ENCODE measurements around the gene CFAP58. TPM values are rescaled to one million over a fixed set of nuclear protein-coding genes. Genes with fewer than 3 reads are reported as not detected.

CFAP58 gene
- total RNA-seq, 1 experiment from 2014 or later = 0.26 TPM

- no peak overlapping the region for H2AFZ ChIP-seq (ENCODE audit: low read length)
- H3K9ac ChIP-seq (ENCODE audit: low read length) = no peak overlapping the region
- no peak overlapping the region for H3K27ac ChIP-seq (ENCODE audit: low read length)
- no peak overlapping the region for H3K4me2 ChIP-seq (ENCODE audit: low read depth, low read length, poor library complexity, severe bottlenecking)
- no peaks in the 10 kb centered on the region for H3K27me3 ChIP-seq (ENCODE audit: low read length)
- H3K4me1 ChIP-seq (ENCODE audit: low read length) = peaks cover 62% of the 10 kb centered on the region
- no peaks in the 10 kb centered on the region for H3K9me2 ChIP-seq (replicated peaks; ENCODE audit: insufficient read depth, low read length)
- no peaks in the 10 kb centered on the region for H3K9me3 ChIP-seq (ENCODE audit: low read length)
- no peak overlapping the region for H3K4me3 ChIP-seq (ENCODE audit: low read length)
- H3K79me2 ChIP-seq (ENCODE audit: low read length) = 0 out of 2 replicates have a peak, but pooled peaks cover 4% of the 10 kb centered on the region
- H4K20me1 ChIP-seq (ENCODE audit: insufficient read depth, low read depth, low read length) = peaks cover 88% of the 10 kb centered on the region
- no peak for DNase-seq
- peaks cover 15% of the 10 kb centered on the region for H3K36me3 ChIP-seq (ENCODE audit: insufficient read depth, low read length)
Observed at GRCh38 chr10:104318326-104318725, 35.3 kb upstream of the CFAP58 start.

- no peak overlapping the region for H3K27ac ChIP-seq (ENCODE audit: low read length)
- H3K79me2 ChIP-seq (ENCODE audit: low read length) = 0 out of 2 replicates have a peak, but pooled peaks cover 4% of the 10 kb centered on the region
- peaks cover 88% of the 10 kb centered on the region for H4K20me1 ChIP-seq (ENCODE audit: insufficient read depth, low read depth, low read length)
Observed at GRCh38 chr10:104318810-104319741, 34.6 kb upstream of the CFAP58 start.

GRCh38 chr10:104321226-104321625 lies 32.4 kb upstream of the CFAP58 start:
- Histone ChIP-seq H3K79me2 (ENCODE audit: low read length) (0 out of 2 replicates have a peak, but pooled peaks cover 4% of the 10 kb centered on the region), H3K4me1 (ENCODE audit: low read length) (peaks cover 74% of the 10 kb centered on the region), H3K27ac (ENCODE audit: low read length) (no peak overlapping the region)

More at GRCh38 chr10:104318810-104319741, 34.6 kb upstream of the CFAP58 start:
- H3K36me3 ChIP-seq (ENCODE audit: insufficient read depth, low read length) = peaks cover 8% of the 10 kb centered on the region; the same call in 1 of the 2 replicates
- DNase-seq = no peak
- no peak overlapping the region for H3K4me2 ChIP-seq (ENCODE audit: low read depth, low read length, poor library complexity, severe bottlenecking)
- no peaks in the 10 kb centered on the region for H3K9me3 ChIP-seq (ENCODE audit: low read length)
- H3K4me3 ChIP-seq (ENCODE audit: low read length) = no peak overlapping the region
- H2AFZ ChIP-seq (ENCODE audit: low read length) = no peak overlapping the region
- H3K9ac ChIP-seq (ENCODE audit: low read length) = no peak overlapping the region
- H3K27me3 ChIP-seq (ENCODE audit: low read length) = no peaks in the 10 kb centered on the region
- no peaks in the 10 kb centered on the region for H3K9me2 ChIP-seq (replicated peaks; ENCODE audit: insufficient read depth, low read length)
- peaks cover 70% of the 10 kb centered on the region for H3K4me1 ChIP-seq (ENCODE audit: low read length)

GRCh38 chr10:104321725-104322415 lies 31.8 kb upstream of the CFAP58 start:
- Histone ChIP-seq H3K27me3 (ENCODE audit: low read length) (no peaks in the 10 kb centered on the region), H3K36me3 (ENCODE audit: insufficient read depth, low read length) (no peaks in the 10 kb centered on the region), H3K4me3 (ENCODE audit: low read length) (no peak overlapping the region; the same call in 1 of the 2 replicates), H3K27ac (ENCODE audit: low read length) (no peak overlapping the region), H3K9ac (ENCODE audit: low read length) (no peak overlapping the region), H3K9me2 (replicated peaks; ENCODE audit: insufficient read depth, low read length) (no peaks in the 10 kb centered on the region), H3K9me3 (ENCODE audit: low read length) (no peaks in the 10 kb centered on the region), H2AFZ (ENCODE audit: low read length) (no peak overlapping the region), H3K4me2 (ENCODE audit: low read depth, low read length, poor library complexity, severe bottlenecking) (peak overlapping the region; percentile 61), H3K79me2 (ENCODE audit: low read length) (no peaks in the 10 kb centered on the region), H3K4me1 (ENCODE audit: low read length) (peaks cover 68% of the 10 kb centered on the region), H4K20me1 (ENCODE audit: insufficient read depth, low read depth, low read length) (peaks cover 73% of the 10 kb centered on the region)
- no peak for DNase-seq

More at GRCh38 chr10:104321226-104321625, 32.4 kb upstream of the CFAP58 start:
- Histone ChIP-seq H4K20me1 (ENCODE audit: insufficient read depth, low read depth, low read length) (peaks cover 73% of the 10 kb centered on the region), H3K4me2 (ENCODE audit: low read depth, low read length, poor library complexity, severe bottlenecking) (no peak overlapping the region), H3K9me3 (ENCODE audit: low read length) (no peaks in the 10 kb centered on the region), H3K4me3 (ENCODE audit: low read length) (no peak overlapping the region), H2AFZ (ENCODE audit: low read length) (no peak overlapping the region), H3K36me3 (ENCODE audit: insufficient read depth, low read length) (no peaks in the 10 kb centered on the region), H3K27me3 (ENCODE audit: low read length) (no peaks in the 10 kb centered on the region), H3K9me2 (replicated peaks; ENCODE audit: insufficient read depth, low read length) (no peaks in the 10 kb centered on the region), H3K9ac (ENCODE audit: low read length) (no peak overlapping the region)
- DNase-seq = no peak

GRCh38 chr10:104322416-104322782 lies 31.2 kb upstream of the CFAP58 start:
- Histone ChIP-seq H3K9ac (ENCODE audit: low read length) (peak overlapping the region; percentile 42), H3K4me2 (ENCODE audit: low read depth, low read length, poor library complexity, severe bottlenecking) (peak overlapping the region; percentile 61), H3K4me3 (ENCODE audit: low read length) (peak overlapping the region; percentile 17; the same call in 1 of the 2 replicates), H3K4me1 (ENCODE audit: low read length) (peaks cover 63% of the 10 kb centered on the region), H2AFZ (ENCODE audit: low read length) (no peak overlapping the region), H3K36me3 (ENCODE audit: insufficient read depth, low read length) (no peaks in the 10 kb centered on the region), H3K27me3 (ENCODE audit: low read length) (no peaks in the 10 kb centered on the region), H4K20me1 (ENCODE audit: insufficient read depth, low read depth, low read length) (peaks cover 73% of the 10 kb centered on the region), H3K9me2 (replicated peaks; ENCODE audit: insufficient read depth, low read length) (no peaks in the 10 kb centered on the region), H3K79me2 (ENCODE audit: low read length) (no peaks in the 10 kb centered on the region), H3K27ac (ENCODE audit: low read length) (peak overlapping the region; percentile 71), H3K9me3 (ENCODE audit: low read length) (no peaks in the 10 kb centered on the region)
- peak; percentile 83 for DNase-seq

- H3K9ac ChIP-seq (ENCODE audit: low read length) = peak overlapping the region; percentile 42
- H3K27me3 ChIP-seq (ENCODE audit: low read length) = no peaks in the 10 kb centered on the region
- H3K4me3 ChIP-seq (ENCODE audit: low read length) = peak overlapping the region; percentile 17; the same call in 1 of the 2 replicates
- peaks cover 56% of the 10 kb centered on the region for H3K4me1 ChIP-seq (ENCODE audit: low read length)
- no peaks in the 10 kb centered on the region for H3K79me2 ChIP-seq (ENCODE audit: low read length)
- H3K27ac ChIP-seq (ENCODE audit: low read length) = peak overlapping the region; percentile 71
- peak overlapping the region; percentile 61 for H3K4me2 ChIP-seq (ENCODE audit: low read depth, low read length, poor library complexity, severe bottlenecking)
- no peaks in the 10 kb centered on the region for H3K9me2 ChIP-seq (replicated peaks; ENCODE audit: insufficient read depth, low read length)
- DNase-seq = no peak
- peaks cover 73% of the 10 kb centered on the region for H4K20me1 ChIP-seq (ENCODE audit: insufficient read depth, low read depth, low read length)
- no peak overlapping the region for H2AFZ ChIP-seq (ENCODE audit: low read length)
- no peaks in the 10 kb centered on the region for H3K36me3 ChIP-seq (ENCODE audit: insufficient read depth, low read length)
- H3K9me3 ChIP-seq (ENCODE audit: low read length) = no peaks in the 10 kb centered on the region
Observed at GRCh38 chr10:104323085-104323484, 30.5 kb upstream of the CFAP58 start.

GRCh38 chr10:104323760-104324201 lies 29.9 kb upstream of the CFAP58 start:
- Histone ChIP-seq H3K27me3 (ENCODE audit: low read length) (no peaks in the 10 kb centered on the region), H3K27ac (ENCODE audit: low read length) (no peak overlapping the region), H3K4me1 (ENCODE audit: low read length) (peaks cover 55% of the 10 kb centered on the region), H4K20me1 (ENCODE audit: insufficient read depth, low read depth, low read length) (peaks cover 73% of the 10 kb centered on the region), H3K36me3 (ENCODE audit: insufficient read depth, low read length) (no peaks in the 10 kb centered on the region), H3K9me3 (ENCODE audit: low read length) (no peaks in the 10 kb centered on the region), H3K4me2 (ENCODE audit: low read depth, low read length, poor library complexity, severe bottlenecking) (no peak overlapping the region), H3K9ac (ENCODE audit: low read length) (no peak overlapping the region), H3K4me3 (ENCODE audit: low read length) (no peak overlapping the region), H3K79me2 (ENCODE audit: low read length) (peaks cover 3% of the 10 kb centered on the region; the same call in 1 of the 2 replicates), H2AFZ (ENCODE audit: low read length) (no peak overlapping the region), H3K9me2 (replicated peaks; ENCODE audit: insufficient read depth, low read length) (no peaks in the 10 kb centered on the region)
- DNase-seq = no peak

GRCh38 chr10:104324221-104324686 lies 29.4 kb upstream of the CFAP58 start:
- Histone ChIP-seq H3K9me2 (replicated peaks; ENCODE audit: insufficient read depth, low read length) (no peaks in the 10 kb centered on the region), H2AFZ (ENCODE audit: low read length) (no peak overlapping the region), H3K27me3 (ENCODE audit: low read length) (no peaks in the 10 kb centered on the region), H3K4me1 (ENCODE audit: low read length) (peaks cover 56% of the 10 kb centered on the region), H3K79me2 (ENCODE audit: low read length) (peaks cover 3% of the 10 kb centered on the region; the same call in 1 of the 2 replicates), H3K4me2 (ENCODE audit: low read depth, low read length, poor library complexity, severe bottlenecking) (no peak overlapping the region), H3K36me3 (ENCODE audit: insufficient read depth, low read length) (no peaks in the 10 kb centered on the region), H3K4me3 (ENCODE audit: low read length) (no peak overlapping the region), H3K9ac (ENCODE audit: low read length) (no peak overlapping the region), H3K9me3 (ENCODE audit: low read length) (no peaks in the 10 kb centered on the region), H4K20me1 (ENCODE audit: insufficient read depth, low read depth, low read length) (peaks cover 73% of the 10 kb centered on the region), H3K27ac (ENCODE audit: low read length) (no peak overlapping the region)
- no peak for DNase-seq
